Measurements from ENCODE around the gene FRMPD4. TPM values are rescaled to one million over a fixed set of nuclear protein-coding genes. Genes with fewer than 3 reads are reported as not detected.
A peak's percentile ranks its signal among the peaks of the same experiment; 100 is the strongest.

Gene FRMPD4
- total RNA-seq, 1 donor from 2014 or later = 2.8 TPM

- DNase-seq = no peak
- intact Hi-C loops (cut with micrococcal nuclease) = no loop called here
- no peaks in the 10 kb centered on the region for H3K36me3 ChIP-seq
- no peak overlapping the region for H3K27ac ChIP-seq (replicated peaks)
- H3K27me3 ChIP-seq (ENCODE audit: low read depth) = no peaks in the 10 kb centered on the region
- H3K4me1 ChIP-seq = no peaks in the 10 kb centered on the region
- H3K9me3 ChIP-seq (replicated peaks) = peaks cover 10% of the 10 kb centered on the region
- no peak overlapping the region for H3K4me3 ChIP-seq
- no peak for TF ChIP-seq CTCF (IDR thresholded peaks at IDR 0.05; ENCODE audit: borderline replicate concordance)
Measured at GRCh38 chrX:12128017-12128416, 10.3 kb upstream of the FRMPD4 start.

GRCh38 chrX:12137951-12138360, 317 bp upstream of the FRMPD4 start:
- Histone ChIP-seq H3K27ac (replicated peaks) (no peak overlapping the region), H3K27me3 (ENCODE audit: low read depth) (peaks cover 13% of the 10 kb centered on the region)
- DNase-seq = no peak

GRCh38 chrX:12139934-12140611, 1.8 kb downstream of the FRMPD4 start:
- H3K4me1 ChIP-seq = no peaks in the 10 kb centered on the region
- H3K36me3 ChIP-seq = no peaks in the 10 kb centered on the region
- TF ChIP-seq CTCF (IDR thresholded peaks at IDR 0.05; ENCODE audit: borderline replicate concordance) = no peak
- H3K9me3 ChIP-seq (replicated peaks) = no peaks in the 10 kb centered on the region
- H3K4me3 ChIP-seq = no peak overlapping the region
- intact Hi-C loops (cut with micrococcal nuclease) = no loop called here
- peaks cover 13% of the 10 kb centered on the region for H3K27me3 ChIP-seq (ENCODE audit: low read depth)
- H3K27ac ChIP-seq (replicated peaks) = no peak overlapping the region
- DNase-seq = no peak

More at GRCh38 chrX:12137951-12138360, 317 bp upstream of the FRMPD4 start:
- peak overlapping the region; percentile 60 for H3K4me3 ChIP-seq
- no peaks in the 10 kb centered on the region for H3K9me3 ChIP-seq (replicated peaks)
- no peaks in the 10 kb centered on the region for H3K4me1 ChIP-seq
- intact Hi-C loops (cut with micrococcal nuclease) = no loop called here
- no peak for TF ChIP-seq CTCF (IDR thresholded peaks at IDR 0.05; ENCODE audit: borderline replicate concordance)
- no peaks in the 10 kb centered on the region for H3K36me3 ChIP-seq

GRCh38 chrX:12141511-12141910, 3.2 kb downstream of the FRMPD4 start:
- Histone ChIP-seq H3K4me1 (no peaks in the 10 kb centered on the region), H3K4me3 (no peak overlapping the region), H3K9me3 (replicated peaks) (no peaks in the 10 kb centered on the region), H3K27me3 (ENCODE audit: low read depth) (peaks cover 13% of the 10 kb centered on the region), H3K36me3 (no peaks in the 10 kb centered on the region), H3K27ac (replicated peaks) (no peak overlapping the region)
- intact Hi-C loops (cut with micrococcal nuclease) = no loop called here
- TF ChIP-seq CTCF (IDR thresholded peaks at IDR 0.05; ENCODE audit: borderline replicate concordance) = no peak
- no peak for DNase-seq

GRCh38 chrX:12142661-12143060, 4.4 kb downstream of the FRMPD4 start:
- no peaks in the 10 kb centered on the region for H3K4me1 ChIP-seq
- H3K9me3 ChIP-seq (replicated peaks) = no peaks in the 10 kb centered on the region
- intact Hi-C loops (cut with micrococcal nuclease) = no loop called here
- H3K36me3 ChIP-seq = no peaks in the 10 kb centered on the region
- H3K27ac ChIP-seq (replicated peaks) = no peak overlapping the region
- no peak overlapping the region for H3K4me3 ChIP-seq
- TF ChIP-seq CTCF (IDR thresholded peaks at IDR 0.05; ENCODE audit: borderline replicate concordance) = no peak
- peaks cover 9% of the 10 kb centered on the region for H3K27me3 ChIP-seq (ENCODE audit: low read depth)
- no peak for DNase-seq
